Measurements from ENCODE around the gene PML.

PML gene

GRCh38 chr15:74044267-74045110 is 50.0 kb downstream of the PML start:
- H3K4me1 ChIP-seq (ENCODE audit: control insufficient read depth, low read depth, low read length), result peaks cover 8% of the 10 kb centered on the region
- no peaks in the 10 kb centered on the region for H3K36me3 ChIP-seq (ENCODE audit: control insufficient read depth, insufficient read depth, low read length)
- H2BK15ac ChIP-seq (replicated peaks; ENCODE audit: low read depth), result no peak overlapping the region
- H3K4ac ChIP-seq (ENCODE audit: low read depth, low read length), result no peak overlapping the region
- no peak overlapping the region for H3K27ac ChIP-seq (ENCODE audit: low read depth, low read length)
- no peak overlapping the region for H4K8ac ChIP-seq (ENCODE audit: low read depth, low read length)
- no peak overlapping the region for H4K5ac ChIP-seq (ENCODE audit: low read length)
- no peak overlapping the region for H3K4me3 ChIP-seq (ENCODE audit: low read length)
- H2AK5ac ChIP-seq (ENCODE audit: low read length), result no peak overlapping the region
- no peak overlapping the region for H2BK120ac ChIP-seq (ENCODE audit: low read depth, low read length)
- no peaks in the 10 kb centered on the region for H3K79me1 ChIP-seq (ENCODE audit: low read length)
- H3K79me2 ChIP-seq (ENCODE audit: control insufficient read depth, insufficient read depth, low read length), result no peaks in the 10 kb centered on the region
- H3K56ac ChIP-seq (ENCODE audit: low read length), result no peak overlapping the region
- H3K18ac ChIP-seq (ENCODE audit: low read length), result no peak overlapping the region
- H2BK5ac ChIP-seq (ENCODE audit: low read length), result no peak overlapping the region
- H3K23ac ChIP-seq (ENCODE audit: low read length), result no peak overlapping the region
- H3K4me2 ChIP-seq (ENCODE audit: low read length), result no peak overlapping the region
- H3K9ac ChIP-seq (ENCODE audit: low read length), result no peak overlapping the region
- no peak for DNase-seq
- WGBS (ENCODE audit: extremely low coverage, insufficient coverage, low lambda C conversion rate), result no CpG with 5 or more reads among the region's 31 CpGs
- H3K27me3 ChIP-seq (ENCODE audit: insufficient read depth, low read length, poor library complexity), result no peaks in the 10 kb centered on the region

GRCh38 chr15:74045184-74045583 is 50.7 kb downstream of the PML start:
- Histone ChIP-seq H3K4me1 (ENCODE audit: control insufficient read depth, low read depth, low read length) (peaks cover 7% of the 10 kb centered on the region), H3K27me3 (ENCODE audit: insufficient read depth, low read length, poor library complexity) (no peaks in the 10 kb centered on the region)

GRCh38 chr15:74045636-74046274 is 51.2 kb downstream of the PML start:
- Histone ChIP-seq H3K9ac (ENCODE audit: low read length) (no peak overlapping the region), H3K27me3 (ENCODE audit: insufficient read depth, low read length, poor library complexity) (no peaks in the 10 kb centered on the region), H4K8ac (ENCODE audit: low read depth, low read length) (no peak overlapping the region), H3K56ac (ENCODE audit: low read length) (no peak overlapping the region), H3K4me3 (ENCODE audit: low read length) (no peak overlapping the region), H3K79me2 (ENCODE audit: control insufficient read depth, insufficient read depth, low read length) (no peaks in the 10 kb centered on the region), H3K4ac (ENCODE audit: low read depth, low read length) (no peak overlapping the region), H3K79me1 (ENCODE audit: low read length) (no peaks in the 10 kb centered on the region), H2BK120ac (ENCODE audit: low read depth, low read length) (no peak overlapping the region), H3K4me2 (ENCODE audit: low read length) (no peak overlapping the region), H2AK5ac (ENCODE audit: low read length) (no peak overlapping the region), H3K18ac (ENCODE audit: low read length) (no peak overlapping the region), H3K4me1 (ENCODE audit: control insufficient read depth, low read depth, low read length) (peaks cover 4% of the 10 kb centered on the region), H2BK5ac (ENCODE audit: low read length) (no peak overlapping the region), H4K5ac (ENCODE audit: low read length) (no peak overlapping the region), H2BK15ac (replicated peaks; ENCODE audit: low read depth) (no peak overlapping the region), H3K36me3 (ENCODE audit: control insufficient read depth, insufficient read depth, low read length) (no peaks in the 10 kb centered on the region), H3K27ac (ENCODE audit: low read depth, low read length) (no peak overlapping the region), H3K23ac (ENCODE audit: low read length) (no peak overlapping the region)
- DNase-seq, result no peak
- WGBS (ENCODE audit: extremely low coverage, insufficient coverage, low lambda C conversion rate), result no CpG with 5 or more reads among the region's 7 CpGs

More at GRCh38 chr15:74045184-74045583, 50.7 kb downstream of the PML start:
- DNase-seq, result no peak
- no peak overlapping the region for H3K56ac ChIP-seq (ENCODE audit: low read length)
- no peak overlapping the region for H3K27ac ChIP-seq (ENCODE audit: low read depth, low read length)
- no peak overlapping the region for H3K18ac ChIP-seq (ENCODE audit: low read length)
- no peak overlapping the region for H3K4me2 ChIP-seq (ENCODE audit: low read length)
- no peaks in the 10 kb centered on the region for H3K36me3 ChIP-seq (ENCODE audit: control insufficient read depth, insufficient read depth, low read length)
- no peak overlapping the region for H3K23ac ChIP-seq (ENCODE audit: low read length)
- no peak overlapping the region for H4K5ac ChIP-seq (ENCODE audit: low read length)
- H2AK5ac ChIP-seq (ENCODE audit: low read length), result no peak overlapping the region
- H3K79me2 ChIP-seq (ENCODE audit: control insufficient read depth, insufficient read depth, low read length), result no peaks in the 10 kb centered on the region
- H3K79me1 ChIP-seq (ENCODE audit: low read length), result no peaks in the 10 kb centered on the region
- H3K4ac ChIP-seq (ENCODE audit: low read depth, low read length), result no peak overlapping the region
- no peak overlapping the region for H4K8ac ChIP-seq (ENCODE audit: low read depth, low read length)
- no peak overlapping the region for H3K4me3 ChIP-seq (ENCODE audit: low read length)
- no peak overlapping the region for H2BK120ac ChIP-seq (ENCODE audit: low read depth, low read length)
- H3K9ac ChIP-seq (ENCODE audit: low read length), result no peak overlapping the region
- no peak overlapping the region for H2BK5ac ChIP-seq (ENCODE audit: low read length)
- H2BK15ac ChIP-seq (replicated peaks; ENCODE audit: low read depth), result no peak overlapping the region

- Histone ChIP-seq H3K27ac (ENCODE audit: low read depth, low read length) (no peak overlapping the region), H3K4me3 (ENCODE audit: low read length) (no peak overlapping the region), H3K4ac (ENCODE audit: low read depth, low read length) (no peak overlapping the region), H2BK120ac (ENCODE audit: low read depth, low read length) (no peak overlapping the region), H4K5ac (ENCODE audit: low read length) (no peak overlapping the region), H3K36me3 (ENCODE audit: control insufficient read depth, insufficient read depth, low read length) (no peaks in the 10 kb centered on the region), H3K79me1 (ENCODE audit: low read length) (no peaks in the 10 kb centered on the region), H2BK5ac (ENCODE audit: low read length) (no peak overlapping the region), H3K4me2 (ENCODE audit: low read length) (no peak overlapping the region), H2BK15ac (replicated peaks; ENCODE audit: low read depth) (no peak overlapping the region), H3K56ac (ENCODE audit: low read length) (no peak overlapping the region), H3K23ac (ENCODE audit: low read length) (no peak overlapping the region), H3K9ac (ENCODE audit: low read length) (no peak overlapping the region), H3K79me2 (ENCODE audit: control insufficient read depth, insufficient read depth, low read length) (no peaks in the 10 kb centered on the region), H3K4me1 (ENCODE audit: control insufficient read depth, low read depth, low read length) (peaks cover 4% of the 10 kb centered on the region), H2AK5ac (ENCODE audit: low read length) (no peak overlapping the region), H4K8ac (ENCODE audit: low read depth, low read length) (no peak overlapping the region), H3K18ac (ENCODE audit: low read length) (no peak overlapping the region), H3K27me3 (ENCODE audit: insufficient read depth, low read length, poor library complexity) (no peaks in the 10 kb centered on the region)
- WGBS (ENCODE audit: extremely low coverage, insufficient coverage, low lambda C conversion rate), result no CpG with 5 or more reads among the region's 7 CpGs
- DNase-seq, result no peak
Observed at GRCh38 chr15:74046275-74046674, 51.8 kb downstream of the PML start.

- no peak overlapping the region for H2BK120ac ChIP-seq (ENCODE audit: low read depth, low read length)
Observed at GRCh38 chr15:74050127-74050526, 55.6 kb downstream of the PML start.

More at GRCh38 chr15:74050127-74050526, 55.6 kb downstream of the PML start:
- H3K27me3 ChIP-seq (ENCODE audit: insufficient read depth, low read length, poor library complexity), result no peaks in the 10 kb centered on the region
- no peak overlapping the region for H2BK5ac ChIP-seq (ENCODE audit: low read length)
- DNase-seq, result no peak
- H3K18ac ChIP-seq (ENCODE audit: low read length), result no peak overlapping the region
- H3K36me3 ChIP-seq (ENCODE audit: control insufficient read depth, insufficient read depth, low read length), result no peaks in the 10 kb centered on the region
- no peak overlapping the region for H3K4me2 ChIP-seq (ENCODE audit: low read length)
- H4K8ac ChIP-seq (ENCODE audit: low read depth, low read length), result no peak overlapping the region
- H3K4me1 ChIP-seq (ENCODE audit: control insufficient read depth, low read depth, low read length), result peaks cover 4% of the 10 kb centered on the region
- H3K23ac ChIP-seq (ENCODE audit: low read length), result no peak overlapping the region
- no peak overlapping the region for H3K4ac ChIP-seq (ENCODE audit: low read depth, low read length)
- no peak overlapping the region for H2BK15ac ChIP-seq (replicated peaks; ENCODE audit: low read depth)
- no peak overlapping the region for H4K5ac ChIP-seq (ENCODE audit: low read length)
- no peak overlapping the region for H3K27ac ChIP-seq (ENCODE audit: low read depth, low read length)
- no peak overlapping the region for H3K4me3 ChIP-seq (ENCODE audit: low read length)
- H3K79me1 ChIP-seq (ENCODE audit: low read length), result no peaks in the 10 kb centered on the region
- H2AK5ac ChIP-seq (ENCODE audit: low read length), result no peak overlapping the region
- WGBS (ENCODE audit: extremely low coverage, insufficient coverage, low lambda C conversion rate), result no CpG with 5 or more reads among the region's 5 CpGs
- H3K56ac ChIP-seq (ENCODE audit: low read length), result no peak overlapping the region
- no peaks in the 10 kb centered on the region for H3K79me2 ChIP-seq (ENCODE audit: control insufficient read depth, insufficient read depth, low read length)
- H3K9ac ChIP-seq (ENCODE audit: low read length), result no peak overlapping the region
